H1 (cell line): ENCODE results near the gene UCMA. TPM values are rescaled to one million over a fixed set of nuclear protein-coding genes. Genes with fewer than 3 reads are reported as not detected.

Experiments used
- CEBPB ChIP-seq: IDR thresholded peaks from 2 replicates; pipeline ENCODE4 v1.6.1; 2012; ENCODE audit warnings: low read depth, low read length
- JUN ChIP-seq: IDR thresholded peaks from 2 replicates; pipeline ENCODE4 v1.6.1; 2011; ENCODE audit warnings: low read depth, mild to moderate bottlenecking, improper control_type of control experiment, low read length
- JUND ChIP-seq: IDR thresholded peaks from 2 replicates; pipeline ENCODE4 v1.6.1; 2011; ENCODE audit warnings: mild to moderate bottlenecking, improper control_type of control experiment, low read length
- KDM5A ChIP-seq: fragments of 200-600 bp; IDR thresholded peaks from 2 replicates; pipeline ENCODE4 v1.7.1; 2012; ENCODE audit warnings: mild to moderate bottlenecking, low read length, inconsistent platforms, mixed read lengths
- NRF1 ChIP-seq: IDR thresholded peaks from 2 replicates; pipeline ENCODE4 v1.6.1; 2011; ENCODE audit warnings: mild to moderate bottlenecking, low read depth, low read length, improper control_type of control experiment
- POU5F1 ChIP-seq: IDR thresholded peaks from 2 replicates; pipeline ENCODE4 v1.6.1; 2011; ENCODE audit warnings: low read depth, mild to moderate bottlenecking, low read length, moderate library complexity
- SRF ChIP-seq: IDR thresholded peaks from 2 replicates; pipeline ENCODE4 v1.6.1; 2011; ENCODE audit warnings: mild to moderate bottlenecking, low read depth, low read length, moderate library complexity
- polyA plus RNA-seq, 7 experiments: library from polyadenylated mRNA; depleted of rRNA in 3 of 7; stranded (reverse) in 5 of 7; unstranded in 2 of 7; fragments of >200 nt in 5 of 7; fragments of 200-250 nt in 2 of 7; gene quantifications; 1 replicate in 5 of 7; 2 replicates in 1 of 7; 4 replicates in 1 of 7; pipeline versions ENCODE4 v1.2.1 to v1.2.3, GENCODE V29; 2011 to 2013; ENCODE audit warnings: missing spikeins in 2 of 7, mixed read lengths in 2 of 7
- total RNA-seq: library from RNA; stranded (reverse); fragmentation: NEBNext Ultra II Directional; extraction: Animal tissue kit (Norgen Biotek cat#: 25700); gene quantifications from 2 replicates; pipeline ENCODE4 v1.2.1, GENCODE V29; 2021
- TF ChIP-seq, protein P1 (sequence below): fragments of 300-600 bp; sonication (generic); IDR thresholded peaks from 2 replicates; pipeline ENCODE4 v1.7.1; 2012; ENCODE audit warnings: low read length, moderate library complexity, mild to moderate bottlenecking, inconsistent platforms; ENCODE audit not compliant: insufficient replicate concordance
- TF ChIP-seq, protein P2 (sequence below): IDR thresholded peaks from 2 replicates; pipeline ENCODE4 v1.6.1; 2011; ENCODE audit warnings: low read depth, mild to moderate bottlenecking, low read length; ENCODE audit not compliant: insufficient read depth

UCMA gene
- total and polyA plus RNA-seq, 2 of the 8 experiments (the other 6 are each of a cell fraction or from before 2014, with no cell fraction given), result 1.2 to 4.6 TPM

DNA sequence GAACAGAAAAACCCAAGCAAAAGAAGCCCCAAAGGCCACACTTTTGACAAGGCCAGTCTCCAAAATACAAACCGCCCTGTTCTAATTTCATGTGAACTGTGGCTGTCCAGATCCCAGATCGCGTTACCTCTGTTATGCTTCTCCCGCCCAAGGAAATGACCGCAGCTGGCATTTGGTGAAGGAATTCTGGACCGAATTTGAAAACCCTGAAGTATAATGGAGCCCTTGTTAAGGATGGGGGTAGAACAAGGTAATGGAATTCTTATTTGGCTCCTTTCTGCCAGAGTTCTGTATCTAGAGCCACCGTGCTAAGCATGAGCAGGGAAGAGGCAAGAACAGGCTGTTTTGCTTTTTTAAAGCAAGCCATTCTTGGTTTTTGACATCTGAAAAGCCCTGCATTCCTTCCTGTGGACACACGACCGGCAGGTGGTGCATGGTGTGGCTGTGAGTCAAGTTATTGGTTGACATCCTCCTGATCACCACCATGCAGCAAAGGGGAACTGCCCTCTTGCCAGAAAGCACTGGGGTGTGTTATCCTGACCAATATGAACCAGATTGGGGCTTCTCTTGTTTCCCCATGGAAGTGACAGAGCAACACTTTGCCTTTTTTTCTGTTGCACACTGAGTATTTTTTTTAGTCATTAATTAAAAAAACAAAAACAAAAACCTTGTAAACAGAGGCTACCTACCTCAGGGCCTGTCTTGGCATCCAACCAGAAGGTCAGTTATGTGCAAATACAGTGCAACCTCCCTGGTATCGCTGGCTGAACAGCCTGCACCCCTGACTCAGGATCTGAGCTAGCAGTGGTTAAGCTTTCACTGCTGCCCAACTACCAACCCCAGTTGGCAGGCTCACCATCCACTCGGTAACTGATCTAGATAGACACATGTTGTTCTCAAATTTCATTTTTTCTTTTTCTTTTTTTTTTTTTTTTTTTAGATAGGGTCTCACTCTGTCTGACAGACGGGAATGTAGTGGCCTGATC lies 14.2 kb downstream of the UCMA start (continued):
- TF ChIP-seq, protein P1, sequence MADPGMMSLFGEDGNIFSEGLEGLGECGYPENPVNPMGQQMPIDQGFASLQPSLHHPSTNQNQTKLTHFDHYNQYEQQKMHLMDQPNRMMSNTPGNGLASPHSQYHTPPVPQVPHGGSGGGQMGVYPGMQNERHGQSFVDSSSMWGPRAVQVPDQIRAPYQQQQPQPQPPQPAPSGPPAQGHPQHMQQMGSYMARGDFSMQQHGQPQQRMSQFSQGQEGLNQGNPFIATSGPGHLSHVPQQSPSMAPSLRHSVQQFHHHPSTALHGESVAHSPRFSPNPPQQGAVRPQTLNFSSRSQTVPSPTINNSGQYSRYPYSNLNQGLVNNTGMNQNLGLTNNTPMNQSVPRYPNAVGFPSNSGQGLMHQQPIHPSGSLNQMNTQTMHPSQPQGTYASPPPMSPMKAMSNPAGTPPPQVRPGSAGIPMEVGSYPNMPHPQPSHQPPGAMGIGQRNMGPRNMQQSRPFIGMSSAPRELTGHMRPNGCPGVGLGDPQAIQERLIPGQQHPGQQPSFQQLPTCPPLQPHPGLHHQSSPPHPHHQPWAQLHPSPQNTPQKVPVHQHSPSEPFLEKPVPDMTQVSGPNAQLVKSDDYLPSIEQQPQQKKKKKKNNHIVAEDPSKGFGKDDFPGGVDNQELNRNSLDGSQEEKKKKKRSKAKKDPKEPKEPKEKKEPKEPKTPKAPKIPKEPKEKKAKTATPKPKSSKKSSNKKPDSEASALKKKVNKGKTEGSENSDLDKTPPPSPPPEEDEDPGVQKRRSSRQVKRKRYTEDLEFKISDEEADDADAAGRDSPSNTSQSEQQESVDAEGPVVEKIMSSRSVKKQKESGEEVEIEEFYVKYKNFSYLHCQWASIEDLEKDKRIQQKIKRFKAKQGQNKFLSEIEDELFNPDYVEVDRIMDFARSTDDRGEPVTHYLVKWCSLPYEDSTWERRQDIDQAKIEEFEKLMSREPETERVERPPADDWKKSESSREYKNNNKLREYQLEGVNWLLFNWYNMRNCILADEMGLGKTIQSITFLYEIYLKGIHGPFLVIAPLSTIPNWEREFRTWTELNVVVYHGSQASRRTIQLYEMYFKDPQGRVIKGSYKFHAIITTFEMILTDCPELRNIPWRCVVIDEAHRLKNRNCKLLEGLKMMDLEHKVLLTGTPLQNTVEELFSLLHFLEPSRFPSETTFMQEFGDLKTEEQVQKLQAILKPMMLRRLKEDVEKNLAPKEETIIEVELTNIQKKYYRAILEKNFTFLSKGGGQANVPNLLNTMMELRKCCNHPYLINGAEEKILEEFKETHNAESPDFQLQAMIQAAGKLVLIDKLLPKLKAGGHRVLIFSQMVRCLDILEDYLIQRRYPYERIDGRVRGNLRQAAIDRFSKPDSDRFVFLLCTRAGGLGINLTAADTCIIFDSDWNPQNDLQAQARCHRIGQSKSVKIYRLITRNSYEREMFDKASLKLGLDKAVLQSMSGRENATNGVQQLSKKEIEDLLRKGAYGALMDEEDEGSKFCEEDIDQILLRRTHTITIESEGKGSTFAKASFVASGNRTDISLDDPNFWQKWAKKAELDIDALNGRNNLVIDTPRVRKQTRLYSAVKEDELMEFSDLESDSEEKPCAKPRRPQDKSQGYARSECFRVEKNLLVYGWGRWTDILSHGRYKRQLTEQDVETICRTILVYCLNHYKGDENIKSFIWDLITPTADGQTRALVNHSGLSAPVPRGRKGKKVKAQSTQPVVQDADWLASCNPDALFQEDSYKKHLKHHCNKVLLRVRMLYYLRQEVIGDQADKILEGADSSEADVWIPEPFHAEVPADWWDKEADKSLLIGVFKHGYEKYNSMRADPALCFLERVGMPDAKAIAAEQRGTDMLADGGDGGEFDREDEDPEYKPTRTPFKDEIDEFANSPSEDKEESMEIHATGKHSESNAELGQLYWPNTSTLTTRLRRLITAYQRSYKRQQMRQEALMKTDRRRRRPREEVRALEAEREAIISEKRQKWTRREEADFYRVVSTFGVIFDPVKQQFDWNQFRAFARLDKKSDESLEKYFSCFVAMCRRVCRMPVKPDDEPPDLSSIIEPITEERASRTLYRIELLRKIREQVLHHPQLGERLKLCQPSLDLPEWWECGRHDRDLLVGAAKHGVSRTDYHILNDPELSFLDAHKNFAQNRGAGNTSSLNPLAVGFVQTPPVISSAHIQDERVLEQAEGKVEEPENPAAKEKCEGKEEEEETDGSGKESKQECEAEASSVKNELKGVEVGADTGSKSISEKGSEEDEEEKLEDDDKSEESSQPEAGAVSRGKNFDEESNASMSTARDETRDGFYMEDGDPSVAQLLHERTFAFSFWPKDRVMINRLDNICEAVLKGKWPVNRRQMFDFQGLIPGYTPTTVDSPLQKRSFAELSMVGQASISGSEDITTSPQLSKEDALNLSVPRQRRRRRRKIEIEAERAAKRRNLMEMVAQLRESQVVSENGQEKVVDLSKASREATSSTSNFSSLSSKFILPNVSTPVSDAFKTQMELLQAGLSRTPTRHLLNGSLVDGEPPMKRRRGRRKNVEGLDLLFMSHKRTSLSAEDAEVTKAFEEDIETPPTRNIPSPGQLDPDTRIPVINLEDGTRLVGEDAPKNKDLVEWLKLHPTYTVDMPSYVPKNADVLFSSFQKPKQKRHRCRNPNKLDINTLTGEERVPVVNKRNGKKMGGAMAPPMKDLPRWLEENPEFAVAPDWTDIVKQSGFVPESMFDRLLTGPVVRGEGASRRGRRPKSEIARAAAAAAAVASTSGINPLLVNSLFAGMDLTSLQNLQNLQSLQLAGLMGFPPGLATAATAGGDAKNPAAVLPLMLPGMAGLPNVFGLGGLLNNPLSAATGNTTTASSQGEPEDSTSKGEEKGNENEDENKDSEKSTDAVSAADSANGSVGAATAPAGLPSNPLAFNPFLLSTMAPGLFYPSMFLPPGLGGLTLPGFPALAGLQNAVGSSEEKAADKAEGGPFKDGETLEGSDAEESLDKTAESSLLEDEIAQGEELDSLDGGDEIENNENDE, result no peak
- TF ChIP-seq KDM5A (no peak), POU5F1 (no peak), SRF (no peak), CEBPB (no peak), NRF1 (no peak), JUN (no peak), JUND (no peak)
- TF ChIP-seq, protein P2, sequence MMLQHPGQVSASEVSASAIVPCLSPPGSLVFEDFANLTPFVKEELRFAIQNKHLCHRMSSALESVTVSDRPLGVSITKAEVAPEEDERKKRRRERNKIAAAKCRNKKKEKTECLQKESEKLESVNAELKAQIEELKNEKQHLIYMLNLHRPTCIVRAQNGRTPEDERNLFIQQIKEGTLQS, result no peak
